ENCODE results near the gene SYT13.

GRCh38 chr11:45210846-45211245 lies 75.3 kb downstream of the SYT13 start:
- TF ChIP-seq CTCF (IDR thresholded peaks at IDR 0.05; ENCODE audit: extremely low read depth in 1 of 2, insufficient read depth in 1 of 2, low read depth in 1 of 2, low read length in 2 of 2) (no peak), EZH2 (IDR thresholded peaks at IDR 0.05; ENCODE audit: borderline replicate concordance, low read depth, low read length, severe bottlenecking) (no peak), POLR2AphosphoS5 (IDR thresholded peaks at IDR 0.05; ENCODE audit: insufficient read depth, low read depth, low read length) (no peak), POLR2A (IDR thresholded peaks at IDR 0.05; ENCODE audit: low read depth, low read length) (no peak), GATA2 (IDR thresholded peaks at IDR 0.05; ENCODE audit: insufficient read depth, insufficient read length, low read depth, low read length) (no peak)
